DMS114 treated with DMSO at 0.1 percent for 48 hours (cell line): Measurements from ENCODE around the gene LSM10.

Source experiments
- DNase-seq: peaks from one replicate; lab custom pipeline; 2025; ENCODE audit not compliant: unreplicated experiment; lab: John Stamatoyannopoulos, UW

LSM10 gene

DNA sequence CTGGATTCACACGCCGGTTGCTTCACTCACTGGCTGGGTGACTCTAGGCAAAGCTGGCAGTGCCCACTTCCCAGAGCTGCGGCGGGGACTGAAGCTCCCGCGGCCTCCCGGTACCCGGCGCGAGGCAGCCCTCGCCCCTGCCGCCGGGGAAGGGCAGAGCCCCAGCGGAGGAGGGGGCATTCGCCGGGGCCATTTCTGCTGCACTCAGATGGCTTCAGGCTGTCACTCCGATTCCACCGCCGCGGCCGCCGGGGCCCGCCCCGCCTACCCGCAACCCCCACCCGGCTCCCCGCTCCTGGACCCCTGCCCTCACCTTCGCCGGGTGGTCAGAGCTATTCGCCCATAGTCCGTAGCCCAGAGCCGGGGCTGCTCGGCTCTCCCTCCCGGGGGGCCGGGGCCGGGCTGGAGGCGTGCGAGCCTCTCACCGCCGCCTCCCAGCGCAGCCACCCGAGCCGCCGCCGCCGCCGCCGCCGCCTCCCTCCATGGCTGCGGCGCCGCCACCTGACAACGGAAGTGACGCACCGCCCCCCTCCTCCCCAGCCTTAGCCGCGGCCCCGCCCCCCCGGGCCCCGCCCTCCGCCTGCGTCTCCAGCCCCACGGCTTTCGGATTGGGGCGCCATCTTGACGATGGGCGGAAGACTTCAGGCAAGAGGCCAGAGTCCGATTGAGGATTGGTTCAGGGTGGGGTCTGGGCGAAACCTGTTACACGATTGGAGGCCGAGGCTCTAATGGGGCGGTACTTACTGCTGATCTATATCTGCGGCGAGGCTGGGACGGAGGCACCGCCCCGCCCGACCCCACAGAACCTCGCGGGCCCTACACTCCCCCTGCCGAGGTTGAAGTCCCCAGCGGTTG lies 12.1 kb downstream of the LSM10 start, which contains the start of gene STK40:
Gene STK40 (minus strand): TSS at position 515 of the 855 bp plus-strand sequence. CDS start 24,592 bp downstream, outside the sequence.
- DNase-seq: peak; percentile 98

DNA sequence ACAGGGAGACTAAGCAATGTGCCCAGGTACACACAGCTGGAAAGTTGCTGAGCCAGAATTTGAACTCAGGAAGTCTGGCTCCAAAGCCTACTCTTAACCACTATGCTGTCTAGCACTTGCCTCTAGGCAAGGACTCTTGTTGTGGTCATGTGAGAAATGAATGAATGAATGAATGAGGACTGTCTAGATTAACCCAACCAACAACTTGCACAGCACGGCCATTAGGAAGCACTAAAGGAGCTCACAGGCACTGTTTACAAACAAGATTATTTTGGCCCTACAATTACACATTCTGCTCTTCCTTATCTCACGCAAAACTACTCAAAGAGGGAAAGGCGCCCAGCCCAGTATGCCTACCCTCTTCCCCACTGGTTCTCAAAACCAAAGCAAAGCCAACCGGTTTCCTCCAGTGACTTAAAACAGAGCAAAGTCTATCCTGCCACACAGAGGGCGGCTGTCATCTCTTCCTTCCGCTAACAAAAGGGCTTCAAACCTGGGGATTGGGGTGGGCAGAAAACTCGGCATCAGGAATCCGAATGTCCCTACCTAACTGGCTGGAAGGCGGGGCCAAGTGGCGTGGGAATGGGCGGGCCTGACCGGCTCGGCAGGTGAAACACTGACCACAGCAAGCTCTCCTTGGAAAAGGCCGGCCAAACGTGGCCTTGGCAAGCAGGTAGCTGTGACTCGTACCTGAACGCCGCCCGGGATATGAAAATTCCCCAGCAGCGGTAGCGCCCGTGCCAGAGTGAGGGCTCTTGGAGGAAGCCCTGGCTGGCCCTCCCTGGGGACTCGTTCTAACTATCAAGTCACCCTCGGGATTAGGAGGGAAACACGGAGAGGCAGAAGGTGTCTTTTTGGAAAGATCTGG lies 12.9 kb downstream of the LSM10 start:
- no peak for DNase-seq

DNA sequence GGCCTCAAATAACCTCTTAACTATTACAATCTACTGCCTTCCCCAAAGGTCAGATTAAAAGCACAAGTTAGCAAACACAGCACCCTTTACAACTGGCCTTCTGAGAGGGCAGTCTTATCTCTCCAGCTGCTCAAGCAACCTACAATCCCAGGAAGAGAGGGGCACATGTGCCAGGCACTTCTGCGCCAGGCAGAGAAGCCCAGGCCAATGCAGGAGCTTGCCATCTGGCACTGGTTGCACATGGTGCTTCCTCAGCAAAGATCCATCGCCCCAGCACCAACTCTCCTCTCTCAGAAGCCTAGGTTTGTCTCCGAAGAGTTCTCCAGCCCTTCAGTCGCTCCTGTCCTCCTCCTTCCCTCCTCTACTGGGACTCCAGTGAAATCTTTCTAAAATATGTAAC lies 14.5 kb downstream of the LSM10 start:
- DNase-seq: no peak

DNA sequence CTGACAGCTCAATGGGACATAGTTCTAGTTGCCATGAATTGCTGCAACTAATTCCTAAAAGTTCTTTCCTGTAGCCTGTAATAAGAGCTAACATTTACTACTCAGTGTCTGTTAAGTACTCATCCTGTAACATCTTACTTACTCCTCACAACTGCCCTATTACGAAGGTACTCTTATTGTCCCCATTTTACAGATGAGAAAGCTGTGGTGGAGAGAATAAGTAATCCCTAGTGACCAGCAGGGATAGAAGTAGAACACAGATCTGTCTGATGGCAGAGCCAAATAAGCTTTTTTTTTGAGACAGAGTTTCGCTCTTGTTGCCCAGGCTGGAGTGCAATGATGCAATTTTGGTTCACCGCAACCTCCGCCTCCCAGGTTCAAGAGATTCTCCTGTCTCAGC lies 15.0 kb downstream of the LSM10 start:
- DNase-seq: no peak

DNA sequence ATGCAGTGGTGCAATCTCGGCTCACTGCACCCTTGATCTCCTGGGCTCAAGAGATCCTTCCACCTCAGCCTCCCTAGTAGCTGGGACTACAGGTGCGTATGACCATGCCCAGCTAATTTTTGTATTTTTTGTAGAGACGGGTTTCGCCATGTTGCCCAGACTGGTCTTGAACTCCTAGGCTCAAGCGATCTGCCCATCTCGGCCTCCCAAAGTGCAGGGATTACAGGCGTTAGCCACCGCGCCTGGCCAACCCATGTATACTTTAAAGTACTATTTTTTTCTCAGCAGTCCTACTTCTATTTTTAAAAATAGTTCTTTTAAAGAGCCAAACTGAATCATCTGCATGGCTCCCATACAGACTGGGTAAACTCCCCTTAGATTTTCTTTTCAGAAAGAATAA lies 15.5 kb downstream of the LSM10 start:
- DNase-seq: no peak

DNA sequence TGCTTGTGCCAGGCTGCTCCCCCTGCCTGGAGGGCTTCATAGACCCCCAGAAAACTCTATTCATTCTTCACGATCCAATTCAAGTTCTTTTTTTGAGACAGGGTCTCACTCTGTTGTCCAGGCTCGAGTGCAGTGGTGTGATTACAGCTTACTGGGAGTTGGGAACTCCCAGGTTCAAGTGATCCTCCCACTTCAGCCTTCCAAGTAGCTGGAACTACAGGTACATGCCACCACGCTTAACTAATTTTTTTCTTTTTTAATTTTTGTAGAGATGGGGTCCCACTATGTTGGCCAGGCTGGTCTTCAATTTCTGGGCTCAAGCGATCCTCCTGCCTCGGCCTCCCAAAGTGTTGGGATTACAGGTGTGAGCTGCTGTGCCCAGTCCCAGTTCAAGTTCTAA lies 16.3 kb downstream of the LSM10 start:
- DNase-seq: no peak

DNA sequence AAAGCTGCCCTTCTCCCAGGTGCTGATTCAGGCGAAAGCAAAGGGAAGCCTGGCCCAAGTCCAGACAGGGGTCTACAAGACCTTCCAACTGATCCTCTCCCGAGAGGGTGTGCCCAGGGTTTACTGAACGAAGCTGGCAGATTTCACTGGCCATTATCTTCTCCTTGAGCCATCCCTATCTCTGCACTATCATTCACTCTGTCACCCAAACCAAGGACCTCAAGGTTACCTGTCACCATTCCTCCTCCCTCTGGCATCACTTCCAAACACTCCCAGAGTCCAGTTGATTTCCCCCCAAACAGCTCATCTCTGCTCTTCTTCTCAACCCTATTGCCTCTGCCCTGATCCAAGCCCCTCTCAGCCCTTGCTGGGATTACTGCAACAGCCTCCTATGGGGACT lies 16.9 kb downstream of the LSM10 start:
- DNase-seq: no peak

DNA sequence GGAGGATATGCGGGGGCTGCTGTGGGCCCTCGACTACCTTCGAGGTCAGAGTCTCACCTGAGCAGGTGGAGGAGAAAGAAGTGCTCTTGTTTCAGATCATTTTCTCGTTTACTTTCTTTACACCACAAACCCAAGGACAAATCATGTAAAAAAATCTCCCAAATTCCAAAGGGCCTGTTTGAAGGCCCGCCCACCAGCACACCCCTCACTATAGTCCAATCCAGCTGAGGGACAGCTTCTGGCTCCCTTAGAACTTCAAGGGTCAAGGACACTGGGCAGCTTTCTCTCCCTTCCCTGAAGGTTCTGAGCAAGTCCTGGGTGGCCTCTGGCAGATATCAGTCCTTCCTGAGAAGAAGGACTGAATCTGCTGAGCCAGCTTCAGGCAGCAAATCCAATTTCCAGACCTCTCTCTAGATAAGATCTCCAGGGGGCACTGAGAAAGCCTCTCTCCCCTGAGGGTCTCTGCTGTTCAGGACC lies 17.5 kb downstream of the LSM10 start:
- no peak for DNase-seq

DNA sequence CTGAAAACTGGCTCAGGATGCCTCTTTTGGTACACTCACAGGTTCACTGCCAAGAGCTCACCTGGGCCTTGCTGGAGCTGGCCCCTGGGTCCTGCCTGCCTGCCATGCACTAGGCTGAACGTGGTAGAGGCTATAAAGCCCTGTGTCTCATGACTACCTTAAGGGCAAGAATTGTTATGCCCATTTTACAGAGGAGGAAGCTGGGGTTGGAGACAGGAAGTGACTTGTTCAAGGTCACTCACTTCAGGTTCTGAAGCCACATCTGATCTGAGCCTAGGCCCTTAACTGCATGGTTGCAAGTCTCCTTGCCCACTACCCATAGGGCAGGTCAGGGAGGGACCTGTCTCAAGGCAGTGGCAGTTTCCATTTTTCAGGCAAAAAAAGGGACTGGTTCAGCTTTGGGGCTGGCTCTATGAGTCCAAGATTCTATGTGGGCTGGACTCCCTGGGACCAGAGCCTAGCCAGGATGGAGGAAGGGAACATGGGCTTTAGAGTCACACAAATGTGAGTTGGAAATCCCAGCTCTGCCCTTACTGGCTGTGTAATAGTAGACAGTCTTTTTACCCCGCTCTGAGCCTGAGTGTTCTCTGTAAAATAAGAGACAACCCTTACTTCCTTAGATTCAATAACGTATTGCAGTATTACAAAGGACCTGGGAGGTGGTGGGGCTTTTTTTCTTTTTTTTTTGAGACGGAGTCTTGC lies 19.8 kb downstream of the LSM10 start:
- no peak for DNase-seq

DNA sequence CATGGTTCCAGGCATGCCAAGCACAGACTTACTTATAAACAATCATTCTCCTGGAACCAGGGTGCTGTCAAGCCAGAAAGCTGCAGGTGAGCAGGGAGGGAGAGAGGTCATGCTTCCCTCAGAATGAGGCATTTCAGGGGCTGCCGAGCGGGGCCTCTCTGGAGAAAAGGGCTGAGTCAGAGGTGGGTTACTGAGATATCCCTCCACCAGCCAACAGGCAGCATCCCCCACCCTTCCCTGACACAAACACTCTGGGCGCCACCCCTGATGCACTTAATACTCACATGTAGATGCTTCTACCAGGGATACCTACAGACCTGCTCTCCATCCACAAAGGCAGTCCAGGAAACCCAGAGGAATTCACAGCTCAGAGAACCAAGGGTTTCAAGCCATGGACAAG lies 25.1 kb downstream of the LSM10 start:
- no peak for DNase-seq

DNA sequence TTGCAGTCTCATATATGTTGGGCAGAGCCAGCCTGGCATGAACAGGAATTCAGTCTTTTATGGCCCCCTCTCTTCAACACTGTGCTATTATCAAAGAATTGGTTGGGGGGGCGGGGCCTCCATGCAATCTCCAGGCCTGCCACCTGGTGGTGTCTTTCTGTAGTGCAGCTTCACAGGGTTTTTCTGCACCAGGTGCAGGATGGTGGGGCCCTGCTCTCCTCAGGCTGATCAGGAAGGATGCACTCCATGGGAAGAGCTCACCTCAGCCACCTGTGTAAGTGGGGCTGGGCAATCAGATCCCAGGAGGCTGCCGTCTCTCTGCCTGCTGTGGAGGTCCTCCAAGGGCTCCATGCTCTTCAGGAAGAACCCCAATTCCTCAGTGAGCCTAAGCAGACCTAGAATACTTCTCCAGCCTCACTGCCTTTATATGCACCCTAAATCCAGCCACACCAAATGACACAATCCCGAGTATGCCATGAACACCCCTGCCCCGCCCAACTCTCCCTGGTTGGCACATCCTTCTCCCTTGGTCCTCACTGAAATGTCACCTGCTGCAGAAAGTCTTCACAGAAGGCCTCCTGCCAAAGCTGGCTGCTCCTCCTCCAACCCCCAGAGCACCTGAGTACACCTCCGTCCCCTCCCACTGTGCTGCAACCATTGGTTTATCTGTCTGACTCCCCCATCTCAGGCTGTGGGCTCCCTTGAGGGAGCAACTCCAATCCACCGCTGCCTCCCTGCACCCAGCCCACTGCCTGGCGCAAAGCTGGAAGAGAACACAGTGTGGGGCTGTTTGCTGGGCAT lies 28.4 kb downstream of the LSM10 start:
- DNase-seq: peak; percentile 24

DNA sequence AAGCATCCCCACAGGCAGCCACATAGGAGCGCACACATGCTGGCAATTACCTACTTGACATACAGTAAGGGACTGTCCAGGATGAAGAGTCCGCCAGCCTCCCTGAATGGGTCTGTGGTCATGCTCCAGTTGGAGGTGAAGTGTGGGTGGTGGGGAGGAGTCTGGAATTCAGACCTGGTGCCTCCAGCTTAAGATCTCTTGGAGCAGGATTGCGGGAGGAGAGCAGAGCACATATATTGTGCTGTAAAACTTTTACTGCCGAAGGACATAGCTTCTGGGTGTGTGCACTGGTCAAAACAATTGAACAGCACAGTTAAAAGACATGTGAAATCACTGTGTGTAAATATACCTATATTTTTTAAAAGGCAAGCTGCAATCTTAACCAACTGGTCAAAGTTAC lies 29.9 kb downstream of the LSM10 start:
- no peak for DNase-seq

DNA sequence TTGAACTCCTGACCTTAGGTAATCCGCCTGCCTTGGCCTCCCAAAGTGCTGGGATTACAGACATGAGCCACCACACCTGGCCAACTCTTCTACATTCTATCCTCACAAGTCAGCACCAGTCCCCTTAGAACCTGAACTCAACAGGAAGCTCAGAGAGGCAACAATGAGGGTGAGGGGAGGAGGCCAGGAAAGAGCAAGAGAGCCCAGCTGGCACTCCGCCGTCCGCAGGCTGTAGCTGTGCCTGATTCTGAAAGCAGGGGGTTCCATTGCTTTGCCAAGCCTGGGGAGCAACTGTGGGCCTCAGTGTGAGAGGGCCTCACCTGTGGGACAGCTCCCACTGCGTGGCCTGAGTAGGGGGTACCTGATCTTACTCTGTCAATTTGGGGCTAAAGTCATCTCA lies 30.6 kb downstream of the LSM10 start:
- DNase-seq: no peak

DNA sequence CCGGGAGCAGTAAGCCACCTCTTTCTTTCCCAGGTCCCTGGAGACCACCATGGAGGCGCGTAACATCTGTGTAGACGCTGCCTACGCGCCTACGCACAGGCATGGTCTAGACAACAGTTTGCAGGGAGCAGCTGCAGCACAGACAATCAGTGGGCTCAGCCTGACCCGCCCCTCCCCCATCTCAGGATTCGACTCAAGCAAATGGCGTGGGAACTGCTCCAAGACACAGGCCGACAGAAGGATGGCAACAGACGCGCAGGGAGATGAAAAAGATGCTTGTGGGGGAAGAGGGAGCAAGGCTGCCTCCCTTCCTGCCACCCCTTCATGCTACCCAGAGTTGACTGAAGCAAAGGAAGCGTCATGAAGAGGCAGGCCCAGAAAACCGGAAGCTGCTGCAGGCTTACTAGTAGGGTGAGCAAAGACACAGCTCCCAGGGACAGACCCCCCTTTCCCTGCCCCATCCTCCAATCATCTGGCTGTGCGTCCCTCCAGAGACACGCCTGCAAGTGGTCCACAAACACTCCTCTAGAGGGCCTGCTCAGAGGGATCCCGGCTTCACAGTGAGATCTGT lies 31.5 kb downstream of the LSM10 start:
- no peak for DNase-seq

DNA sequence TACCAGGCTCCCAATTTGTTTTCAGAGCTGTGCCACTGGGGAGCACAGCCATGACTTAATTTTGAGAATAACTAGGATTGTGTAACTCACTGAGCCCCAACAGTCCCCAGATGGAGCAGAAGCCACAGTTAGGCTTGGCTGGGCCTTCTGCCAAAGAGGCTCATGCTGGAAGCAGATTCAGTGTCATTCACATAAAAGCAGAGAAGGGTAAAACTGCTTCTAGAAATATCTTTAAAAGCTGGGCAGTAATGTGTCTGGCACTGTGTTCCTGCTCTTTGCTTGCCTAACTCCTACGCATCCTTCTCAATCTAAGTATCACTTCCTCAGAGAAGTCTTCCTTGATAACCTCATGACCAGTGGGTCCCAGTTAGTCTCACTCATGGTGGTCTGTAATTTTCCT lies 32.3 kb downstream of the LSM10 start:
- no peak for DNase-seq

DNA sequence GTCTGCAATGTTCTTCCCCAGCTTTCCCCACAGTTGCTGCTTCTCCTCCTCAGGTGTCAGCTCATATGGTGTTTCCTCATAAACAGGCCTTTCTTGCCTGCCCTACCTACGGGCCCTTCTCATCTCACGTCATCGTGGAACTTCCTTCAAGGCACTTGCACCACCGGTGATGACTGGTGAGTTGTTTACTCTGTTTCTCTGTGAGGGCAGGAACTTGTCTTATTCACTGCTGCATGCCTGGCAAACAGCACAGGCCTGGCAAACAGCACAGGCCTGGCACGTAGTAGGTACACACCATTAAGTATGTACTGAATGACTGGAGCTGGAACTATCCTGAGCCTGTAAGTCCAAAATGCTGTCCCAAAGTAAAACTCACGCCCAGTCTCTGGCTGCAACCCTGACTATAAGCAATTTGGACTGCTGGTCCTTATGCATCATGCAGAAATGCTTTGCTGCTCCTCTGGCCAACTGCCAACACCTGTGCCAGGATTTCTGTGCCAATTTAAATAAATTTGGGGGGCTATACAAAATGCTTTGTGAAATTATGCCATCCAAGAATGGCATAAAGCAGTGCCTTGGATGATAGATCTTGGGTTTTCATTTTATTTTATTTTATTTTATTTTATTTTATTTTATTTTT lies 37.7 kb downstream of the LSM10 start:
- DNase-seq: no peak

DNA sequence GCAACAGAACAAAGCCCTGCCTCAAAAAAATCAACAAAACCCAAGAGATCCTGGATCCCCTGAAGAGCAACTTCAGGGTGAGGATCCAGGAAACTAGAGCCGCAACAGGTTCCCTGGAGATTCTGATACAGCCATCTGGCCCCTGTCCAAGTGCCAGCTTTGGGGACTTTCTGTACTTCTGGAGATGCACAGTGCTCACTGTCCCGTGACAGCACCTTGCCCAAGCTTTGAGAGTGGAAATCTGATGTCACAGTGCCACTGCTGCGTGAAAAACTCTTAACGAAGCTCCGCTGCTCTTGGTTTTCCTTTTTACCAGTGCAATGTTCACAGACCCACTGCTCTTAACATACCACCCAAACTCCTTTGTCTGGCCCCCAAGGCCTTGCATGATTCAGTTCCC lies 38.3 kb downstream of the LSM10 start:
- no peak for DNase-seq

DNA sequence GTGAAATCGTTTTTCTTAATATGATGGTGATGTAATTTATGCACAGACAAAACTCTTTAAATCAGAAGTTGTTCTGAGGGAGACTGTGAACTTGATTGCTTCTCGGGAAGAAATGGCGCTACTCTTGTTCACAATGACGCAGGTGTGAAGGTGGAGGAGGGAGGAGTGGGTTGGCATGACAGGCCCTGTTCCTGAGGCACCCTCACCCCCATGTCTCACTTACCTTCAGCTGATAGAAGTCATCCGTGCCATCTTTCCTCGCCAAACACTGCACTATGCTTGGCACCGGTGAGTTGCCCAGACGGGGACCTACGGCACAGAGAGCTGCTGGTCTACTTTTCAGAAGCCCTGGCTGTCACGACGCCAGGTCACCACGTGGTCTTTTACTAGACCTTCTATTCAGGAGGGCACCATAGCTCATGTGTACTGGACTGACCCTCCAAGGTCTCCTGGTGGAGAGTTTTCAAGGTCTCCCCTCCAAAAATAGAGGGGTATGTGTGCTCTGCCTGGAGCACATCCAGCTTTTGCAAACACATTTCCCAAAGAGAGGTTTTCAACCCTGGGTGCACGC lies 39.1 kb downstream of the LSM10 start:
- DNase-seq: no peak

DNA sequence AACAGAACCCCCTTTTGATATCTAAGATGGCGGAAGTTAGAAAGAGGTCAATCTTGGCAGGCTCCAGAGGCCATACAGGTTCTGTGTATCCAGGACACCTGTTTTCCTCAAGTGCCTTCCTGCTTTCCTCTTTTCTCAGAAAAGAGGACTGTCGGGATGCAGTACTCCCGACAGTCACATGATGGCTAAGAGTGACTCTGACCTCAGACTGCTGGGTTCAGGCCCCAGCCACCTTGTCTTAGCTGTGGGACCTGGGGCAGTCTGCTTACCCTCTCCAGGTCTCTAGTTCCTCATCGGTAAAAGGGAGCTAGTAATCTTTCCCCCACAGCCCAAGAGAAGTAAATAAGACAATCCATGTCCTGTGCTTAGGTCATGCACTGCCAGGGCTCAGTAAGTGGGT lies 41.9 kb downstream of the LSM10 start:
- no peak for DNase-seq
